HG02798 (cell line): ENCODE data around the gene VPS50.

ENCODE experiments used
- ATAC-seq: cut with Tn5 transposase; IDR thresholded peaks from one replicate; pipeline ENCODE4 v1.9.1; 2021; ENCODE audit warnings: mild to moderate bottlenecking; ENCODE audit not compliant: unreplicated experiment, poor library complexity

The VPS50 gene

DNA sequence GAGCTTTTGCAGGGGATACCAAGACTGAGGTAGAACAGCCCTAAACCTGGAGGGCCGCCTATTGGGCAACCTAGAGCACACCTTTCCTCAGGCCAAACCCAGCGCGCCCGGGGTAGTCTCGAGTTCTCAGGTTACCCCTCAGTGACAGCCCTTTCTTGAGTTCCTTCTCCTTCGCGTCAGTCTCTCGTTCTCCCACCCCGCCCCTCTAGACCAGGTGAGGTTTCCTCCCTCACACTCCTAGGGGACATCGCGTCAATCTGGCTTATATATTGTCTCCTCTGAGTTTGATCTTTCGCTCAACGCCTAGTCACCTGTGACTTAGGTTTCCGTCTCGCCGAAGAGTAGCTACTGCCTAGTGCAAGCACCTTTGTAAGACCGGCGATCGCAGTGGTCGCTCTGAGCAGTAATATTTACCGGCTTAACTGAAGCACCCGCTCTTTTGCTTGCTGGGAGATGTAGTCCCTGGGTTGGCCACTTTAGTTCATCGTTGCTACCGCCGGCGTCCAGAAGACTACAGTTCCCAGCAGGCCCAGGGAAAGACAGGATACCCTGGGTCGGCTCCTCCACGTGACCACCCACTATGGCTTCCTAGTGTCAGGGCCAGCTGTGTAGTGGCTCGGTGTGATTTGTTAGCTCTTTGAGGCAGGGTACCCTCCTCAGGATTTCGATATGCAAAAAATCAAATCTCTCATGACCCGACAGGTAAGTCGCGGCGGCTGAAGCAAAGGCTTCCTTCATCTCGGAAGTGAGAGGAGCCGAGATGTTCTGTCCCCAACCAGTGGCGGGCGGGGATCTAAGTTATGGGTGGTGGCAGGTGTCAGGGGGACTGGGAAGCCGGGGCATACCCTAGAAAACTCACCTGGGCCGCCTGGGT, at the start of gene VPS50:
Gene VPS50, plus strand, starts transcription at position 568 of the 874 bp plus-strand sequence. Its CDS starts 102 bp downstream, at position 670.
- ATAC-seq: peak; percentile 100

GRCh38 chr7:93185303-93186027, 46.7 kb upstream of the VPS50 start:
- no peak for ATAC-seq

- ATAC-seq: no peak
Measured at GRCh38 chr7:93188870-93189634, 43.1 kb upstream of the VPS50 start.

DNA sequence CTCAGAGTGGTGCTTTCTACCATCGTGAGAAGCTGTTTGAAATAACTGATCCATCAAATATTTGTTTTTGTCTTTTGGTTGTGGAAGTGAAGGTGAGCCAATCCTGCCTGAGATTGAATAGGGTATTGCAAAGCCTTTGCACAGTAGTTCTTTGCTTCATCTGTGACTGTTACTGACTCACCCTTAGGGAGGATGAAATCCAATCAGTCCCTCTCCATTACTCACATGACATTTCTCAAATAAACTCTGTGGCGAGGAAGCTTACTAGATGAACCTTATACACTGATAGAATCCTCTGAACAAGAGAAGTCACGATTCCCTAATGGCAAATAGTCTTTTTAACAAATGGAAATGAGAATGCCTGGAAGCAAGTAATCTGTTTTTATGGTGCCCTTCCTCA, 37.8 kb upstream of the VPS50 start:
- ATAC-seq: no peak

DNA sequence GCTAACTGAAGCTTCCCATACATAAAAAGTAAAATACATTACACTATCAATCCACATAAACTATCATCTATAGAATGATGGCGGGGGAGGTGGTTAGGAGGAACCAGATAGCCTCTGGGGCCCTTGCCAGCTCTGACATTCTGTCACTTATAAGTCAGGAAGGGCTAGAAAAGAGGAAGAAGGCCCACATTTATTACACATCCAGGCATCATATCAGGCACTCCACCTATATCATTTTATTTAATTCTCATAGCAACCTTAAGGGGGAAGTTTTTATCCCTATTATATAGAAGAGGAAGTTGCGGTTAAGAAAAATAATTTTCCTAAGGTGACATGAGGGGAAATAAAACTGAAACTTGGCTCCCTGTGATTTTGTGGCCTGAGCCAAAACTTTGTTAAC, 35.8 kb upstream of the VPS50 start:
- no peak for ATAC-seq

- no peak for ATAC-seq
Measured at GRCh38 chr7:93198472-93198871, 33.7 kb upstream of the VPS50 start.

DNA sequence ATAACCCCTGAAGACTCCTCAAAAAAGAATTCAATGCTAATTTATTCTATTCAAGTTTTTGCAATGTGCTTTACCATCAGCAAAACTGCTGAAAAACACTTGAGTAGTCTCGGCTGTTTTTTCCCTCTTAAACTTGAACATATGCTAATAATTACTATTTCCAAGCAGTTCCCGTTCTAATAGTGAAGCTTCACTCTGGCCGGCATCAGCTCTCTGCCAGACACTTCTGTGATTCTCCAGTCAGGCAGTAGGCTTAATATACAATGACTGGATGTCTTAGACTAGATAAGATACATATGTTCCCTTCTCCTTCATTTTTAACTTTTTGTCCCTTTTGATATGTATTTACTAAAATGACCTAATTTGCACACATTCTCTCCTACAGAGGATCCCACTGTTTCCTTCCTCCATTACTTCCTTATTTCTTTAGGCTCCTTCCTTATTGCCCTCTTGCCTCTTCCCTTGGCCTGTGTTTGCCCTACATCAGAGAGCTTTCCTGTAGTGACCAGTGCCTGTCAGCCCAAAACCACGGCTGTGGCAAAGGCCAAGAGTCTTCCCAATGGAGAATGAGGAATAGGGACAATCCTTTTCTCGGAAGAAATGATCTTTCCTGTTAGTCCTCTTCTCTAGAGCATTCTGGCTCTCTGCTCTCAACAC, 29.4 kb upstream of the VPS50 start:
- ATAC-seq: no peak

DNA sequence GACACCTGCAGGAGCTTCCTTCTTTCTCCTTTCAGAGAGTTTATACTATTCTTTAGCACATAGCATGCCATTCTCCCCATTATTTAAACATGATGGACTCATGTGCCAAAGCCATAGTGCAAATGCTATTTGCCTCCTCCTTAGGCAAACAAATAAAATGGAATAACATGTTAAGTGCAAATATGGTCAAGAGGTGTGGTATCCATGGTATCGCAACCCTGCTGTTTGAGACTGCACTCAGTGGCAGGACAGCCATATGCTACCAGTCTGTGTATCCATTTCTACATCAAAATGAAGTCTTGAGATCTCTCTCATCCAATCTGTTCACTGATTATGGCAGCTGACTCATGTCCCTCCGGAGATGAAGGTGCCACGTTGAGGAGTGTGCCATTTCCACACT, 28.7 kb upstream of the VPS50 start:
- no peak for ATAC-seq

- no peak for ATAC-seq
Measured at GRCh38 chr7:93205046-93205445, 27.1 kb upstream of the VPS50 start.

DNA sequence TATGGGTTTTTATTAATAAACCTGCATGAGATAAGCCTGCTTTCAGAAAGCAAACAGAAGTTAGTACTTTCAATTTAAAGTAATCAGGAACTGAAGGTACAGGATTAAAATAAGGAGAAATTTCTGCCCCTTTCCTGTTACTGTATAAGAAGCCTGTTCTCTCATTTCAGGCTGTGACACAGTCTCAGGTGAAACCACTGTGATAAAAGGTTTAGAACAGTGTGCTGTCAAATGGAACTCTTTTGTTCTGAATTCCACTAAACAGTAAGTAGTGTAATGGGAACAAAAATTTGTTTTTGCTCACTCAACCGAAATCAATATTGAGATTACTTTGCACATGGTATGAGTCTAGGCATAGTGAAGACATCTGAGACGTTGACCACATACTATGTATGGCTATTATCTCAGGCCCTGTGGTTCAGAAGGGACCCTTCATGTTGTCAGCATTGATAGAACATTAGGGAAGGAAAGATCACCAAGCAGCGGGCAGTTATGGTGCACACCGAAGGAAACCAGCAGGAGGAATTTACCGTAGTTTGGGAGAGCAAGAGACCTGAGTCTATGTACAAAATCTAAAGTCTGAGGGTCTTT, 20.8 kb upstream of the VPS50 start:
- no peak for ATAC-seq

GRCh38 chr7:93212881-93213280, 19.3 kb upstream of the VPS50 start:
- no peak for ATAC-seq

- no peak for ATAC-seq
Measured at GRCh38 chr7:93218997-93219827, 13.0 kb upstream of the VPS50 start.

- no peak for ATAC-seq
Measured at GRCh38 chr7:93219868-93220267, 12.3 kb upstream of the VPS50 start.

GRCh38 chr7:93226310-93226709, 5.9 kb upstream of the VPS50 start, which contains the start of gene HEPACAM2:
TSS of gene HEPACAM2 (minus strand) at chr7:93226469.
- peak; percentile 62 for ATAC-seq

- ATAC-seq: peak; percentile 18
Measured at GRCh38 chr7:93228302-93228701, 3.9 kb upstream of the VPS50 start.

GRCh38 chr7:93231259-93231658, 907 bp upstream of the VPS50 start:
- no peak for ATAC-seq

- ATAC-seq: no peak
Measured at GRCh38 chr7:93232673-93233018, 480 bp downstream of the VPS50 start.

DNA sequence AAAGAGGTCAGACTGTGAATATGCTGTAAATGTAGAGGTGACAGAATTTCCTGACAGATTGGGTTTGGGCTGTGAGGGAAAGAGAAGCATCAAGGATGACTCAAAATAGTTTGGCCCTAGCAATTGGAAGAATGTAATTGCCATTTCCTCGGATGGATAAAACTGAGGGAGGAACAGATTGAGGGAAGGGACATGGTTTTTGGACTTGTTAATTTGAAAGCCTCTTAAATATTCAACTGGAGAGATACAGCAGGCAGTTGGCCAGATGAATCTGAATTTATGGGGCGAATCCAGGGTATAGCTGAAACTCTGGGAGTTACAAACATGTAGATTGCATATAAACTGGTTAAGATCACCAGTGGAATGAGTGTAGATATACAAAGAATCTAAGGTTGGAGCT, 3.4 kb downstream of the VPS50 start:
- no peak for ATAC-seq

DNA sequence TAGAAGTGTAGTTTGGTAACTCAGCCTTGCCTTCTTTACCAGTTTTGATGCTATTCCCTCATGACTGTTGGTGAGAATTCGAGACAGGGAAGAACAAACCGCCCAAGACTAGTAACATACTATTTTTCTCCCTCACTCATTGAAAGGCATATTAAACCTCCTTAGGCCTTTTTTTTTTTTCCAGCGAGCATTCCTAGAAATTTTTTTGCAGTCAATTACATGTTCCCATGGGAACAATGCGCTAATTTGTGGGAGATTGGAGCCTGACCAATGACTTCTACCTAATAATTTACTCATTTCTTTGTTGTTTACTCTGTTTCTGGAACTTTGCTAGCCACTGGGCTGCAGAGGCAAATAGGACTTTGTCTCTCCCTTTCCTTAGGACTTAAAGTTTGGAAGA, 6.0 kb downstream of the VPS50 start:
- no peak for ATAC-seq
